Endothelial cell of umbilical vein (primary cell): ENCODE data around the gene KIAA0825.

Source experiments
- EZH2 ChIP-seq: IDR thresholded peaks from 2 replicates; pipeline ENCODE4 v1.6.1; 2012; ENCODE audit warnings: borderline replicate concordance, low read depth, mild to moderate bottlenecking, moderate library complexity, low read length, inconsistent platforms; ENCODE audit not compliant: severe bottlenecking
- FOS ChIP-seq: IDR thresholded peaks from 2 replicates; pipeline ENCODE4 v1.6.1; 2011; ENCODE audit warnings: mild to moderate bottlenecking, low read length, moderate library complexity, borderline replicate concordance; ENCODE audit not compliant: insufficient read depth
- GATA2 ChIP-seq: IDR thresholded peaks from 2 replicates; pipeline ENCODE4 v1.7.0; 2011; ENCODE audit warnings: low read depth, mild to moderate bottlenecking, moderate library complexity, mixed read lengths, low read length; ENCODE audit not compliant: insufficient read length, insufficient read depth
- JUN ChIP-seq: IDR thresholded peaks from 2 replicates; pipeline ENCODE4 v1.6.1; 2011; ENCODE audit warnings: borderline replicate concordance, low read depth; ENCODE audit not compliant: insufficient read length, insufficient read depth
- MAX ChIP-seq: IDR thresholded peaks from 2 replicates; pipeline ENCODE4 v1.6.1; 2011; ENCODE audit not compliant: insufficient read depth, insufficient read length
- POLR2A ChIP-seq: IDR thresholded peaks from 2 replicates; pipeline ENCODE4 v1.6.1; 2012; ENCODE audit warnings: low read depth, mild to moderate bottlenecking, control low read depth, low read length
- TF ChIP-seq, protein P1 (sequence below), 2 donors: IDR thresholded peaks; 1 replicate in 1 of 2; 2 replicates in 1 of 2; pipeline ENCODE4 v1.5.1; 2011; ENCODE audit warnings: low read length in 2 of 2, mild to moderate bottlenecking in 2 of 2, moderate library complexity in 2 of 2, control low read depth in 1 of 2, inconsistent platforms in 1 of 2, low read depth in 1 of 2; ENCODE audit not compliant: insufficient read depth in 1 of 2; ENCODE audit errors: extremely low read depth in 1 of 2

GRCh38 chr5:94645053-94645452 is 26.6 kb upstream of the KIAA0825 start:
- TF ChIP-seq, protein P1, sequence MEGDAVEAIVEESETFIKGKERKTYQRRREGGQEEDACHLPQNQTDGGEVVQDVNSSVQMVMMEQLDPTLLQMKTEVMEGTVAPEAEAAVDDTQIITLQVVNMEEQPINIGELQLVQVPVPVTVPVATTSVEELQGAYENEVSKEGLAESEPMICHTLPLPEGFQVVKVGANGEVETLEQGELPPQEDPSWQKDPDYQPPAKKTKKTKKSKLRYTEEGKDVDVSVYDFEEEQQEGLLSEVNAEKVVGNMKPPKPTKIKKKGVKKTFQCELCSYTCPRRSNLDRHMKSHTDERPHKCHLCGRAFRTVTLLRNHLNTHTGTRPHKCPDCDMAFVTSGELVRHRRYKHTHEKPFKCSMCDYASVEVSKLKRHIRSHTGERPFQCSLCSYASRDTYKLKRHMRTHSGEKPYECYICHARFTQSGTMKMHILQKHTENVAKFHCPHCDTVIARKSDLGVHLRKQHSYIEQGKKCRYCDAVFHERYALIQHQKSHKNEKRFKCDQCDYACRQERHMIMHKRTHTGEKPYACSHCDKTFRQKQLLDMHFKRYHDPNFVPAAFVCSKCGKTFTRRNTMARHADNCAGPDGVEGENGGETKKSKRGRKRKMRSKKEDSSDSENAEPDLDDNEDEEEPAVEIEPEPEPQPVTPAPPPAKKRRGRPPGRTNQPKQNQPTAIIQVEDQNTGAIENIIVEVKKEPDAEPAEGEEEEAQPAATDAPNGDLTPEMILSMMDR (IDR thresholded peaks at IDR 0.05; ENCODE audit: extremely low read depth in 1 of 2, insufficient read depth in 1 of 2, low read depth in 1 of 2, low read length in 2 of 2) = no peak
- TF ChIP-seq EZH2 (no peak), POLR2A (no peak), FOS (no peak), JUN (no peak), GATA2 (no peak), MAX (no peak)
